Neuronal stem cell (in vitro differentiated cells): Measurements from ENCODE around the gene PCCA.

Source experiments
- DNase-seq: peaks from one replicate; pipeline ENCODE4 v3.0.0-alpha.2; 2013; ENCODE audit warnings: low spot score
- H2AFZ ChIP-seq: one replicate; pipeline ENCODE4 v1.6.1; 2013; ENCODE audit warnings: mild to moderate bottlenecking, low read length, inconsistent platforms
- H2AK5ac ChIP-seq: 2 replicates; pipeline ENCODE4 v1.6.1; 2013; ENCODE audit warnings: low read depth, mild to moderate bottlenecking, inconsistent platforms, low read length, moderate library complexity, mixed read lengths
- H2BK120ac ChIP-seq: 2 replicates; pipeline ENCODE4 v1.6.1; 2013; ENCODE audit warnings: low read depth, mild to moderate bottlenecking, inconsistent platforms, low read length, moderate library complexity, mixed read lengths
- H2BK12ac ChIP-seq: one replicate; pipeline ENCODE4 v1.6.1; 2013; ENCODE audit warnings: low read length, inconsistent platforms
- H2BK15ac ChIP-seq: 2 replicates; pipeline ENCODE4 v1.6.1; 2013; ENCODE audit warnings: mild to moderate bottlenecking, low read length, inconsistent platforms, mixed read lengths
- H2BK5ac ChIP-seq: one replicate; pipeline ENCODE4 v1.6.1; 2013; ENCODE audit warnings: inconsistent platforms, mild to moderate bottlenecking, low read length, moderate library complexity
- H3K14ac ChIP-seq: one replicate; pipeline ENCODE4 v1.6.1; 2013; ENCODE audit warnings: low read length, inconsistent platforms
- H3K18ac ChIP-seq: 2 replicates; pipeline ENCODE4 v1.6.1; 2013; ENCODE audit warnings: low read length, inconsistent platforms
- H3K23ac ChIP-seq: 2 replicates; pipeline ENCODE4 v1.6.1; 2013; ENCODE audit warnings: low read depth, mild to moderate bottlenecking, mixed read lengths, low read length, inconsistent platforms; ENCODE audit not compliant: poor library complexity
- H3K27ac ChIP-seq: replicated peaks from 3 replicates; pipeline ENCODE4 v1.5.1; 2013; ENCODE audit warnings: low read length, inconsistent platforms
- H3K27me3 ChIP-seq, 3 experiments: 2 replicates each; pipeline ENCODE4 v1.6.1; 2013; ENCODE audit warnings: low read length in 3 of 3, mild to moderate bottlenecking in 2 of 3, inconsistent platforms in 1 of 3, low read depth in 1 of 3, mixed read lengths in 1 of 3, moderate library complexity in 1 of 3; ENCODE audit not compliant: control insufficient read depth in 3 of 3, insufficient read depth in 3 of 3
- H3K36me3 ChIP-seq, 2 donors: replicated peaks in 1 of 2; 2 replicates each; pipeline ENCODE4 v1.6.1; 2013; ENCODE audit warnings: low read length in 2 of 2; ENCODE audit not compliant: control insufficient read depth in 2 of 2, insufficient read depth in 2 of 2
- H3K4ac ChIP-seq: 2 replicates; pipeline ENCODE4 v1.6.1; 2013; ENCODE audit warnings: inconsistent platforms, mild to moderate bottlenecking, low read length, moderate library complexity
- H3K4me1 ChIP-seq, 2 donors: 1 replicate in 1 of 2; 2 replicates in 1 of 2; pipeline ENCODE4 v1.6.1; 2013; ENCODE audit warnings: low read length in 2 of 2, low read depth in 1 of 2; ENCODE audit not compliant: control insufficient read depth in 2 of 2, insufficient read depth in 1 of 2
- H3K4me2 ChIP-seq: one replicate; pipeline ENCODE4 v1.6.1; 2013; ENCODE audit warnings: mild to moderate bottlenecking, low read length, inconsistent platforms; ENCODE audit not compliant: insufficient read depth, poor library complexity, severe bottlenecking
- H3K4me3 ChIP-seq, 2 donors: 2 replicates each; pipeline ENCODE4 v1.5.1; 2013; ENCODE audit warnings: low read length in 2 of 2, mild to moderate bottlenecking in 2 of 2, inconsistent platforms in 1 of 2, moderate library complexity in 1 of 2
- H3K79me1 ChIP-seq: one replicate; pipeline ENCODE4 v1.6.1; 2013; ENCODE audit warnings: low read depth, mild to moderate bottlenecking, inconsistent platforms, low read length, moderate library complexity
- H3K9ac ChIP-seq: one replicate; pipeline ENCODE4 v1.6.1; 2013; ENCODE audit warnings: mild to moderate bottlenecking, low read depth, low read length, inconsistent platforms; ENCODE audit not compliant: poor library complexity
- H3K9me3 ChIP-seq, 2 donors: replicated peaks in 1 of 2; 2 replicates each; pipeline versions ENCODE3 to v1.6.1; 2013; ENCODE audit warnings: low read length in 2 of 2, mild to moderate bottlenecking in 2 of 2, inconsistent platforms in 1 of 2, low read depth in 1 of 2, mixed read lengths in 1 of 2, moderate library complexity in 1 of 2; ENCODE audit not compliant: control insufficient read depth in 2 of 2, insufficient read depth in 1 of 2
- H4K8ac ChIP-seq: one replicate; pipeline ENCODE4 v1.6.1; 2013; ENCODE audit warnings: low read depth, mild to moderate bottlenecking, inconsistent platforms, low read length, moderate library complexity
- H4K91ac ChIP-seq: one replicate; pipeline ENCODE4 v1.6.1; 2013; ENCODE audit warnings: low read length, low read depth, mild to moderate bottlenecking, inconsistent platforms; ENCODE audit not compliant: poor library complexity
- WGBS, 2 donors: extraction: QIAGEN DNeasy Blood & Tissue Kit; methylation state at CpG; one replicate each; pipeline ENCODE4 v1.1.7; 2013; ENCODE audit warnings: missing lambda C conversion rate in 2 of 2, mixed read lengths in 1 of 2; ENCODE audit not compliant: insufficient read length in 2 of 2, insufficient replicate concordance in 1 of 2; ENCODE audit errors: extremely low coverage in 2 of 2; 5-methylcytosine and 5-hydroxymethylcytosine counted together

The PCCA gene

GRCh38 chr13:100184095-100184494 is 95.2 kb downstream of the PCCA start:
- no peak overlapping the region for H3K4me2 ChIP-seq
- no CpG with 5 or more reads among the region's 3 CpGs for WGBS, 2 donors
- H3K18ac ChIP-seq: no peak overlapping the region
- peaks cover 0 to under 1% of the 10 kb centered on the region in 2 donors for H3K9me3 ChIP-seq
- H3K23ac ChIP-seq: no peak overlapping the region
- no peak overlapping the region for H3K14ac ChIP-seq
- H3K4me3 ChIP-seq: no peak overlapping the region
- H2BK5ac ChIP-seq: no peak overlapping the region
- H4K91ac ChIP-seq: no peak overlapping the region
- no peak overlapping the region for H3K4ac ChIP-seq
- H2AK5ac ChIP-seq: no peak overlapping the region
- no peak overlapping the region for H3K27ac ChIP-seq
- H3K4me1 ChIP-seq: peaks cover 0 to 4% of the 10 kb centered on the region in 2 donors
- H3K27me3 ChIP-seq: no peaks in the 10 kb centered on the region
- H3K9ac ChIP-seq: no peak overlapping the region
- no peak overlapping the region for H2AFZ ChIP-seq
- no peak overlapping the region for H2BK120ac ChIP-seq
- no peaks in the 10 kb centered on the region for H3K79me1 ChIP-seq
- H2BK15ac ChIP-seq: no peak overlapping the region
- no peak overlapping the region for H2BK12ac ChIP-seq
- H3K36me3 ChIP-seq: no peaks in the 10 kb centered on the region
- DNase-seq: no peak
- no peak overlapping the region for H4K8ac ChIP-seq

GRCh38 chr13:100195568-100195967 is 106.7 kb downstream of the PCCA start:
- no peak overlapping the region for H3K23ac ChIP-seq

GRCh38 chr13:100196375-100196774 is 107.5 kb downstream of the PCCA start:
- Histone ChIP-seq H3K4me2 (no peak overlapping the region), H2AK5ac (no peak overlapping the region), H3K9ac (no peak overlapping the region), H3K9me3 (no peaks in the 10 kb centered on the region), H2BK15ac (no peak overlapping the region), H2BK12ac (no peak overlapping the region), H2BK5ac (no peak overlapping the region), H3K79me1 (no peaks in the 10 kb centered on the region), H3K36me3 (no peaks in the 10 kb centered on the region), H3K4ac (no peak overlapping the region), H3K27me3 (no peaks in the 10 kb centered on the region), H3K27ac (no peak overlapping the region), H4K91ac (no peak overlapping the region), H3K23ac (no peak overlapping the region), H3K18ac (no peak overlapping the region), H2AFZ (no peak overlapping the region), H3K4me3 (no peak overlapping the region), H3K14ac (no peak overlapping the region), H4K8ac (no peak overlapping the region), H2BK120ac (no peak overlapping the region), H3K4me1 (peaks cover 0 to 16% of the 10 kb centered on the region in 2 donors)
- WGBS, 2 donors: no CpG with 5 or more reads among the region's 3 CpGs
- no peak for DNase-seq

More at GRCh38 chr13:100195568-100195967, 106.7 kb downstream of the PCCA start:
- H3K18ac ChIP-seq: no peak overlapping the region
- no peaks in the 10 kb centered on the region for H3K27me3 ChIP-seq
- no peak overlapping the region for H4K91ac ChIP-seq
- H3K9ac ChIP-seq: no peak overlapping the region
- H2BK15ac ChIP-seq: no peak overlapping the region
- no peak overlapping the region for H3K4me3 ChIP-seq
- H2BK120ac ChIP-seq: no peak overlapping the region
- no peaks in the 10 kb centered on the region for H3K79me1 ChIP-seq
- H2AFZ ChIP-seq: no peak overlapping the region
- H3K9me3 ChIP-seq: no peaks in the 10 kb centered on the region
- H3K36me3 ChIP-seq: no peaks in the 10 kb centered on the region
- H4K8ac ChIP-seq: no peak overlapping the region
- DNase-seq: no peak
- peaks cover 0 to 16% of the 10 kb centered on the region in 2 donors for H3K4me1 ChIP-seq
- no peak overlapping the region for H3K4ac ChIP-seq
- H3K27ac ChIP-seq: no peak overlapping the region
- H3K4me2 ChIP-seq: no peak overlapping the region
- no peak overlapping the region for H2BK5ac ChIP-seq
- H3K14ac ChIP-seq: no peak overlapping the region
- no peak overlapping the region for H2BK12ac ChIP-seq
- WGBS, 2 donors: no CpG with 5 or more reads among the region's 1 CpG
- H2AK5ac ChIP-seq: no peak overlapping the region

- peaks cover 0 to 16% of the 10 kb centered on the region in 2 donors for H3K4me1 ChIP-seq
- no CpG with 5 or more reads among the region's 1 CpG for WGBS, 2 donors
- H3K14ac ChIP-seq: no peak overlapping the region
- H3K79me1 ChIP-seq: no peaks in the 10 kb centered on the region
- no peak overlapping the region for H2AK5ac ChIP-seq
- no peak overlapping the region for H2BK15ac ChIP-seq
- H3K4me2 ChIP-seq: no peak overlapping the region
- H2BK120ac ChIP-seq: no peak overlapping the region
- H4K91ac ChIP-seq: no peak overlapping the region
- H3K36me3 ChIP-seq: no peaks in the 10 kb centered on the region
- no peaks in the 10 kb centered on the region for H3K27me3 ChIP-seq
- no peak overlapping the region for H2BK5ac ChIP-seq
- no peak overlapping the region for H3K27ac ChIP-seq
- no peak for DNase-seq
- H3K23ac ChIP-seq: no peak overlapping the region
- H3K9me3 ChIP-seq: peaks cover 0 to 2% of the 10 kb centered on the region in 2 donors
- H3K4ac ChIP-seq: no peak overlapping the region
- no peak overlapping the region for H2AFZ ChIP-seq
- no peak overlapping the region for H4K8ac ChIP-seq
- no peak overlapping the region for H3K18ac ChIP-seq
- H3K9ac ChIP-seq: no peak overlapping the region
- H2BK12ac ChIP-seq: no peak overlapping the region
- H3K4me3 ChIP-seq: no peak overlapping the region
Measured at GRCh38 chr13:100197116-100197515, 108.2 kb downstream of the PCCA start.
